Astrocyte of the hippocampus (primary cell): ENCODE measurements around the gene RPAP3.

ENCODE experiments used
- DNase-seq: peaks from one replicate; pipeline ENCODE4 v3.0.0; 2011; ENCODE audit warnings: low read depth, low spot score

The RPAP3 gene

DNA sequence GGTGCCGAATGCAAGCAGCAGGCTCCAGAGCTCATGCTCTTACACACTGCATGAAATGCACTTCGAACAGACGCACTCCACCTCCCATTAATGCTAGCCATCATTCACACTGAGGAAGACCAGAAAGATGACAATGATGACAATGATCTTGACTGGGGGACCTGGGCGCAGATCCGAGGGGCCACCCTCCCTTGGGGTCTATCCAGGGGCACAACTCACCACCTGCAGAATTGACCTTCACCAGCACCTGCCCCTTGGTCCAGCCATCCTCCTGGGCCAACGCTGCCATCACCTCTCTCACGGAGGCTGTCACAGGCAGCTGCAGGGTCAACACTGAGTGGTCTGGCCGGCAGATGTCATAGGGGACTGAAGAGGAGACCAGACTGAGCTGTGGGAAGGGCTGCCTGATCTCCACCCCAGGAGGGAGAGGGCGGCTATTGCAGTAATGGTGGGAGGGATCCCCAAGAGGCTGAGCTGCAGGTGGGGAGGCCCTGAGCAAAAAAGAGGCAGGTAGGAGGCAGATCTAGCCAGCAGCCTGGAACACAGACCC is 37.6 kb upstream of the RPAP3 start:
- DNase-seq = no peak

DNA sequence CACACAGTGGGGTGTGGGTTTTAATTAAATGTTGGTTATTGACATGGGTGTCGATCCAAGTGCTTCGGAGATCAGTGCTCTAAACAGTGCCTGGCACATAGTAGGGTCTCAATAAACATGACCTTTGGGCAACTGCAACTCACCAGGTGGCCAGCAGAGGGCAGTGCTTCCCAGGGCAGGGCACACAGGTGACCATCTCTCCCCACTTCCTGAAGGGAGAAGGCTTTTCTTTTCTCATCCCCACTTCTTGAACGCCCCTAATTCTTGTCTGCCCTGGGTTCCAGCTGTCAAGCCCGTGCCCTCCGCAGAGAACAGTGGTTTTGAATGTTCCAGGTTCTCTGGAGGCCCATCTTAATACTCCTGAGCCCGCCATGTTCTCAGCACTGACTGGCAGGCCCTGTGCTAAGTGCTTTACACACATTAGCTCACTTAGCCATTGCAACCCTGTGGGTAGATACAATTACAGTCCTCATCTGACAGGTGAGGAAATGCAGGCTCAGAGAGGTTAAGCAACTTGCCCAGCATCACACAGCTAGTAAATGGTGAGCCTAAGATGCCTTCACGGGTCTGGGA is 36.5 kb upstream of the RPAP3 start:
- peak; percentile 51 for DNase-seq

DNA sequence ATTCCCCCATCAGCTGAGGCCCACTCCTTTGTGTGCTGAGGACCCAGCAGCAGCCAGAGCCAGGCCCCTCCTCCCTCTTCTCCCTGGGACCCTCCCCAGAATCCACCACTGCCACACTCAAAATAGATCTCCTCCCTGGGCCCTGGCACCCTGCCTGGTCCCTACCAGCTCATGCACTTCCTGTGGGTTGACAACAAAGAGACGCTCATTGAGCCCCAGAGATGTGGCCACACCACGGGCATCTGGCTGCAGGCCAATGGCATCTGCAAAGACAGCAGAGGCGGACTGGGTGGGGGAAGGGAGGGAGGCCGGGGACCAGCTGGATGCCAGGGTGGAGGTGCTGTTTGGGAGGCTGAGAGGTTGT is 35.5 kb upstream of the RPAP3 start:
- DNase-seq = peak; percentile 87

GRCh38 chr12:47740606-47741339 is 34.9 kb upstream of the RPAP3 start:
- no peak for DNase-seq

GRCh38 chr12:47739979-47740378 is 34.1 kb upstream of the RPAP3 start:
- no peak for DNase-seq

DNA sequence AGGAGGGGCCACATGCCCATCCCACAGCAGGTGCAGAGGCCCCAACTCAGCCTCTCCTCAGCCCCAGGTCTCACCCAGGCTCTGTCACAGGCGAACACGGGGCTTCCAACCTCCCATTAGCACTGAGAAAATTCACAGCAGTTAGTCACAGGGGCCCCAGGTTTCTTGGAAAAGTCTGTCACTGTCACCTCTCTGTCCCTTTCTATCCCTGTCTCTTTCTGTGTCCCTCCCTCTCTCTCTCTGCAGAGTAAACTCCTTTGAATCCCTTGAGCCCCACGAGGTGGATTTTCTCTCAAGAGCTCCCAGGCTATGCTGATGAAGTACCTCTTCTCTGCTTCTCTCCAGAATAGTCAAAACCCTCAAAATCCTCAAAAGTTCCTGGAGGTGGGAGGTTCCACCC is 33.5 kb upstream of the RPAP3 start:
- DNase-seq = no peak

DNA sequence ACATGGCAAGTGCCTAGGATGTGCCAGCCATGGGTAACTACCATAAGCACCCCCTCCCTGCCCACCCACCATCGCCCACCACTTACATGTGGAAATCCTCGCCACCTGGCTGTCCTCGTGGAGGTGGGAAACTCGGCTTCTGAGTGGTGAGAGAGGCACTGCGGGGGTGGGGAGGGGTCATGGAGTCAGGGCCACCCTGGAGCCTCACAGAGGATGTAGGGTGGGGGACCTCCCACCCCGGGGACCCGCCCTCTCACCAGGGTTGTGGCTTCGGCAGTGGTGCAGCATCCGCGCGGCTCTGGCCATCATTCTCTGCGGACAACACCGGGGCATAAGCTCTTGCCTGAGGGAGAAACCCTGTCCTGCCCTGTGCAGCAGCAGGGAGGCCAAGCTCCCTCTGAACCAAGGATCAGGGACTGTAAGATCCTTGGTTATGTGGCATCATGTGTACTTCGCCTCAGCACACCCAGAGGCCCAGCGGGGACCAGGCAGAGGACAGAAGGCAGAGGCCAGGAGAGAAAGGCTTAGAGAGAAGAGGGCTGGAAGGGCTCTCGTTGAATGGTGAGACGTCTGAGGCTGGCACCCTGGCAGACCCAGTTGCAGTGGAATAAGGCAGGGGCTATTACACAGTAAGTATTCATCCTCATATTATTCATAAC is 32.2 kb upstream of the RPAP3 start:
- no peak for DNase-seq

GRCh38 chr12:47736877-47737676 is 31.2 kb upstream of the RPAP3 start:
- DNase-seq = peak; percentile 62

DNA sequence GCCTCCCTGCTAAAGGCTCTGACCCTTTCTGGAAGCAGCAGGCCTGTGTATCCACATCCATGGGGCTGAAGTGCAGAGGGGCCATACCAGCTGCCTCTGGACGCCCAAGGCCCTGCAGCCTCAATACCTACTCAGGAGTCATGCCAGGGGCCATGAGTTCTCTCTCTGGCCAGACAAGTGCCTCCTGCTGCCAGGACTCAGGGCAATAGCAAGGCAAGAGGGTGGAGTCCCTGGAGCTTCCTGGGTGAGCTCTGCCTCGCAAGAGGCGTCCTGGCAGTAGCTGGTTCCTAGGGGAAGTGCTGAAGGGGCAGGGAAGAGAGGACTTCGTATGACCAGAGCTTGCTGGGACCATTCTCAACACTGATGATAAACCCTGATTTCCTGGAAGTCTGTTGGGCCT is 30.4 kb upstream of the RPAP3 start:
- no peak for DNase-seq

DNA sequence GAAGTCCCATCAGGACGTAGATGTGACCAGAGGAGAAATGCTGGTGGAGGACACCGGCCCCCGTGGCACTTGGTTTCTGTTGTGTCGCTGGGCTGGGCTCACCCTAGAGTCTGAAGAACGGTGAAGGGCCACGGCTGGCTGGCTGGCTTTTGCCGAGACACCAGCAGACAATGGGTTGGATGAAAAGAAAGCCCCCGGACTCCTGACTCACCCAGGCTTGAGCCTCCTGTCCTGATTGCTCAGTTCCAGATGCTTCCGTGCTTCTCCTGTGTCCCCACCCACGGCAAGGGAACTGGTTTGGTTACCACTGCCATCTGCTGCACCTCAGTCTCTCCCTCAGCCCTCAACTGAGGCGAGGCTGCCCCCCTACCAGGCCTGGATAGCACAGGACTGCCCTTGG is 29.8 kb upstream of the RPAP3 start:
- no peak for DNase-seq

- DNase-seq = no peak
These were observed 29.1 kb upstream of the RPAP3 start for GRCh38 chr12:47734725-47735480.

DNA sequence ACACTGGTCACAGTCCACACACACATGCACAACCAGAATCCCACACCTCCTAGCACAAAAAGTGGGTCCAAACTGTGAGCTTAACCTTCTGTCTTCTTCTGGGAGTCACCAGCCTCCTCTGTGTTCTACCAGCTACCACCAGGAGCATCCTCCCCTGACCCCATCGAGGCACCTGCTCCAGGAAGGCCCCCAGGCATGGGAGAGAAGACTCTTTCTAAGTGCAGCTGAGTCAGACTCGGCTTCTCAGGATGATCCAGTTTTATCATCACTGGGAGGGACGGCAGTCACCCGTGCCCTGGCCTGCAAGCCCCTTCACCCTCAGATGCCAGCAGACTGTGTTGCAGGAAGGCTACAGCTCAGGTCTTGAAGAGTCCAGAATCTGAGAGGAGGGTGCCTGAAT is 27.3 kb upstream of the RPAP3 start:
- no peak for DNase-seq

- no peak for DNase-seq
These were observed 26.7 kb upstream of the RPAP3 start for GRCh38 chr12:47732504-47732903.

DNA sequence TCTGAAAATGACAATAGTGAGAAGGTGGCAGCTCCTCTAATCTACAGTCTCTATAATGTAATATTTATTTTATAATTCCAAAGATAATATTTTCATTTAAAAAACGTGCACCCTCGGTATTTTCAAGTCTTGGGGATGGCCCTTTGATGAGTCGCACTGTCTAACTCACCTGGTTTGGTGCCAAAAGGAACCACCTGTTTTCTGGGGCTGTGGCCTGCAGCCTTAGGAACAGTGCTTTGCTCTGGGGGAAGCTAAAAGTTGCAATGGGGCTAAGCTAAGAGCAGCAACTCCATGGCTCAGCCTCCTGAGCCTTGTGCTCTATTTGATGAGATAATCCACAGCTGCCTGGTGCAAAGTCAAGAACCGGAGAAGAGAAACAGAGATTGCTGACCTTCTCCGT is 25.9 kb upstream of the RPAP3 start:
- DNase-seq = no peak

GRCh38 chr12:47730341-47730744 is 24.5 kb upstream of the RPAP3 start:
- no peak for DNase-seq

- no peak for DNase-seq
These were observed 23.4 kb upstream of the RPAP3 start for GRCh38 chr12:47729233-47729632.

DNA sequence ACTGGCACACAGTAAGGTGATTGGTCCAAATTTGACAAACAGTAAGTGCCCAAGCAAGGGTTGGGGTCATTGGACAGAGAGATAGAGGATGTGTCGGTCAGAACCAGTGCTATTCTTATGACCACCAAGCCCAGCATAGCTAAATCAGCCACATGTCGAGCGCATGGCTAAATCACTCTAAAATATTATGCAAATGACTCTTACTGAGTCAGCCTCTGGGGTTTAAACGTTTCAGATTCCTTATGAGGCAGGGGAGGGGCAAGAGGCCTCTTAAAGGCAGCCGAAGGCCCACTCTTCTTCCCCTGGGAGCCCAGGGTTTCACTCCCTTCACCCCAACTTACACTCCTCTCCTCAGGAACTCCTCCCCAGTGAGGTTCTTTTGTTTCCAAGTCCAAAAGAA is 20.1 kb upstream of the RPAP3 start:
- peak; percentile 79 for DNase-seq

DNA sequence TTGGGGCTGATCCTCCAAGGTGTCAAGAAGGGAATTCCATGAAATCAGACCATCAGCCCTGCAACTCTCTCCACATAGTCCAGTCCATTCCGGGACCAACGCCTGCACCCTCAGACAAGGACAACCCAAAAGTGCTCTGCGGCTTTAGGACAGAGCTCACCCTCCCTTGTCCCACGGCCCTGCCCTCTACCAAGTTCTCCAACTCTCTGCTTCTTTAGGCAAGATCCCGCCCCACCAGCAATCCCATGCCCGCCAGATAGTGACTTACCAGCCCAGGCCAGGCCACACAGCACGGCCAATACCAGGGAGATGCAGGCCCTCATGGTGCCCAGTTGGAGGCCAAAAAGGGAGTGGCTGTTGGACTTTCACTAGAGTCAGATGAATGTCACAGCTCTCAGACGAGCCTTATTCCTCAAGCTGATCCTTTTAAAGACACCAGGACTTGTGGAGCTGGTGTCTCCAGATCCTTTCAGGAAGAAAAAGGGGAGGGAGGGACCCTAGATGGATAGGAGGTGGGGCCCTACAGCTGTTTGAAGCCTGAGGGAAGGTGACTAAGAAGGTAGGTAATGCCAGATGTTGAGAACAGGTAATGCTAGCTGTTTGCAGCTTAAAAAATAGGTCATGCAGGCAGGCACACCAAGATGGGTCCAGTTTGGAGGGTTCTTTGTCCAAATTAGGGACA is 19.4 kb upstream of the RPAP3 start, which contains the start of gene ENDOU:
Gene ENDOU, minus strand, starts transcription at position 400 of the 682 bp plus-strand sequence. Its CDS starts 77 bp downstream, at position 323.
- no peak for DNase-seq

GRCh38 chr12:47722941-47723631 is 17.3 kb upstream of the RPAP3 start:
- DNase-seq = no peak
